SJSA1 (cell line): Measurements from ENCODE around the gene UBAC1. TPM values are rescaled to one million over a fixed set of nuclear protein-coding genes. Genes with fewer than 3 reads are reported as not detected.

ENCODE experiments used
- DNase-seq, 2 experiments: peaks; one replicate each; pipeline ENCODE4 v3.0.0-alpha.2; 2015 to 2020; ENCODE audit warnings: low spot score in 2 of 2, low read depth in 1 of 2
- H3K27ac ChIP-seq: fragments of 250-450 bp; sonication (Bioruptor Pico); 2 replicates; pipeline ENCODE4 v1.5.1; 2020; ENCODE audit warnings: mild to moderate bottlenecking, moderate library complexity
- H3K27me3 ChIP-seq: fragments of 250-450 bp; sonication (Bioruptor Pico); replicated peaks from 2 replicates; pipeline ENCODE4 v1.5.1; 2020; ENCODE audit warnings: mild to moderate bottlenecking, moderate library complexity
- H3K36me3 ChIP-seq: fragments of 250-450 bp; sonication (Bioruptor Pico); 2 replicates; pipeline ENCODE4 v1.5.1; 2020; ENCODE audit warnings: mild to moderate bottlenecking
- H3K4me1 ChIP-seq: fragments of 250-450 bp; sonication (Bioruptor Pico); replicated peaks from 2 replicates; pipeline ENCODE4 v1.6.1; 2021; ENCODE audit warnings: mild to moderate bottlenecking
- H3K4me3 ChIP-seq: fragments of 250-450 bp; sonication (Bioruptor Pico); 2 replicates; pipeline ENCODE4 v1.5.1; 2020; ENCODE audit warnings: mild to moderate bottlenecking
- H3K9me3 ChIP-seq: fragments of 250-450 bp; sonication (Bioruptor Pico); replicated peaks from 2 replicates; pipeline ENCODE4 v1.5.1; 2020; ENCODE audit warnings: mild to moderate bottlenecking
- total RNA-seq: library from RNA; depleted of rRNA; stranded (reverse); fragments of >200 nt; shearing (Covaris generic); gene quantifications from 2 replicates; pipeline ENCODE4 v1.2.3, GENCODE V29; 2014

Gene UBAC1
- total RNA-seq, 1 experiment from 2014 or later, result 51.6 TPM

GRCh38 chr9:135910757-135911156 is 50.4 kb downstream of the UBAC1 start:
- Histone ChIP-seq H3K27ac (no peak overlapping the region), H3K9me3 (peaks cover 7% of the 10 kb centered on the region), H3K4me3 (no peak overlapping the region), H3K4me1 (peaks cover 23% of the 10 kb centered on the region), H3K36me3 (peaks cover 56% of the 10 kb centered on the region), H3K27me3 (no peaks in the 10 kb centered on the region)
- no peak for DNase-seq

GRCh38 chr9:135910216-135910615 is 51.0 kb downstream of the UBAC1 start:
- Histone ChIP-seq H3K4me3 (no peak overlapping the region), H3K9me3 (peaks cover 6% of the 10 kb centered on the region), H3K27ac (no peak overlapping the region), H3K36me3 (peaks cover 56% of the 10 kb centered on the region), H3K4me1 (peaks cover 27% of the 10 kb centered on the region), H3K27me3 (no peaks in the 10 kb centered on the region)
- DNase-seq, result no peak

- Histone ChIP-seq H3K4me1 (peaks cover 31% of the 10 kb centered on the region), H3K27me3 (no peaks in the 10 kb centered on the region), H3K4me3 (no peak overlapping the region), H3K27ac (no peak overlapping the region), H3K9me3 (no peaks in the 10 kb centered on the region; the same call in 1 of the 2 replicates), H3K36me3 (peaks cover 52% of the 10 kb centered on the region)
- no peak for DNase-seq
Measured at GRCh38 chr9:135909371-135909770, 51.8 kb downstream of the UBAC1 start.

GRCh38 chr9:135908754-135909204 is 52.4 kb downstream of the UBAC1 start:
- Histone ChIP-seq H3K4me1 (peaks cover 31% of the 10 kb centered on the region), H3K36me3 (peaks cover 48% of the 10 kb centered on the region), H3K9me3 (no peaks in the 10 kb centered on the region), H3K27ac (no peak overlapping the region), H3K4me3 (no peak overlapping the region), H3K27me3 (no peaks in the 10 kb centered on the region)
- DNase-seq, result no peak

- Histone ChIP-seq H3K9me3 (no peaks in the 10 kb centered on the region), H3K4me1 (peaks cover 31% of the 10 kb centered on the region), H3K27me3 (no peaks in the 10 kb centered on the region), H3K27ac (no peak overlapping the region), H3K4me3 (peak overlapping the region; percentile 65), H3K36me3 (peaks cover 45% of the 10 kb centered on the region)
- no peak for DNase-seq
Measured at GRCh38 chr9:135908093-135908753, 53.0 kb downstream of the UBAC1 start.

- Histone ChIP-seq H3K36me3 (peaks cover 42% of the 10 kb centered on the region), H3K9me3 (no peaks in the 10 kb centered on the region), H3K4me1 (peaks cover 31% of the 10 kb centered on the region), H3K27me3 (no peaks in the 10 kb centered on the region), H3K27ac (no peak within 1 kb of the TSS), H3K4me3 (peak within 1 kb of the TSS; percentile 65)
- DNase-seq, result peak; percentile 66 to 90
Measured at GRCh38 chr9:135907431-135908092, 53.6 kb downstream of the UBAC1 start, which contains the start of gene CAMSAP1. Gene CAMSAP1 (minus strand): TSS chr9:135907546. CDS start chr9:135907159, 387 bp downstream.

GRCh38 chr9:135907006-135907430 is 54.2 kb downstream of the UBAC1 start:
- DNase-seq, result no peak
- H3K27ac ChIP-seq, result no peak overlapping the region
- H3K4me3 ChIP-seq, result peak overlapping the region; percentile 58
- H3K27me3 ChIP-seq, result no peaks in the 10 kb centered on the region
- peaks cover 31% of the 10 kb centered on the region for H3K4me1 ChIP-seq
- no peaks in the 10 kb centered on the region for H3K9me3 ChIP-seq
- H3K36me3 ChIP-seq, result peaks cover 37% of the 10 kb centered on the region

GRCh38 chr9:135906291-135907005 is 54.7 kb downstream of the UBAC1 start:
- H3K27ac ChIP-seq, result no peak overlapping the region
- peaks cover 31% of the 10 kb centered on the region for H3K4me1 ChIP-seq
- peak overlapping the region; percentile 58 for H3K4me3 ChIP-seq
- H3K9me3 ChIP-seq, result no peaks in the 10 kb centered on the region
- no peaks in the 10 kb centered on the region for H3K27me3 ChIP-seq
- H3K36me3 ChIP-seq, result peaks cover 31% of the 10 kb centered on the region
- peak in 1 of 2 experiments; percentile 23 for DNase-seq

- no peak for DNase-seq
- peaks cover 24% of the 10 kb centered on the region for H3K36me3 ChIP-seq
- H3K27ac ChIP-seq, result no peak overlapping the region
- peaks cover 31% of the 10 kb centered on the region for H3K4me1 ChIP-seq
- H3K9me3 ChIP-seq, result no peaks in the 10 kb centered on the region
- H3K4me3 ChIP-seq, result peak overlapping the region; percentile 58
- H3K27me3 ChIP-seq, result no peaks in the 10 kb centered on the region
Measured at GRCh38 chr9:135905380-135906258, 55.6 kb downstream of the UBAC1 start.

- no peak for DNase-seq
- no peaks in the 10 kb centered on the region for H3K9me3 ChIP-seq
- no peak overlapping the region for H3K27ac ChIP-seq
- peaks cover 12% of the 10 kb centered on the region for H3K36me3 ChIP-seq
- H3K4me1 ChIP-seq, result peaks cover 28% of the 10 kb centered on the region
- no peak overlapping the region for H3K4me3 ChIP-seq
- H3K27me3 ChIP-seq, result no peaks in the 10 kb centered on the region
Measured at GRCh38 chr9:135903786-135904520, 57.2 kb downstream of the UBAC1 start.

- Histone ChIP-seq H3K4me3 (no peak overlapping the region), H3K36me3 (peaks cover 9% of the 10 kb centered on the region; the same call in 1 of the 2 replicates), H3K4me1 (peaks cover 22% of the 10 kb centered on the region), H3K27me3 (no peaks in the 10 kb centered on the region), H3K27ac (no peak overlapping the region), H3K9me3 (no peaks in the 10 kb centered on the region)
- DNase-seq, result no peak
Measured at GRCh38 chr9:135903358-135903656, 57.9 kb downstream of the UBAC1 start.

- Histone ChIP-seq H3K4me3 (no peak overlapping the region), H3K4me1 (peaks cover 17% of the 10 kb centered on the region), H3K9me3 (no peaks in the 10 kb centered on the region), H3K36me3 (peaks cover 9% of the 10 kb centered on the region; the same call in 1 of the 2 replicates), H3K27ac (no peak overlapping the region), H3K27me3 (no peaks in the 10 kb centered on the region)
- DNase-seq, result no peak
Measured at GRCh38 chr9:135902655-135903357, 58.4 kb downstream of the UBAC1 start.
